Activated T-cell treated with anti-CD3 and anti-CD28 coated beads, Interleukin-2, amount 50 U/mL, for 24 hours (primary cell): ENCODE data around the gene ENPP6.
"Not testable (repeated sequence)": the region's sequence is repeated elsewhere in the genome, so short reads cannot be mapped to it uniquely, and the experiment has no call there.

ENCODE experiments used
- DNase-seq: peaks from one replicate; pipeline ENCODE4 v3.0.0-alpha.2; 2020
- H3K27ac Mint-ChIP-seq: 2 replicates; pipeline ENCODE4 v1.8.0; 2020; ENCODE audit warnings: mild to moderate bottlenecking, mixed read lengths
- H3K27me3 Mint-ChIP-seq: 2 replicates; pipeline ENCODE4 v1.8.0; 2020; ENCODE audit warnings: mixed read lengths
- H3K36me3 Mint-ChIP-seq: 2 replicates; pipeline ENCODE4 v1.8.0; 2020; ENCODE audit warnings: low read depth, mixed read lengths
- H3K4me1 Mint-ChIP-seq: 2 replicates; pipeline ENCODE4 v1.8.0; 2020; ENCODE audit warnings: low read depth, mixed read lengths
- H3K4me3 Mint-ChIP-seq: 2 replicates; pipeline ENCODE4 v1.8.0; 2020; ENCODE audit warnings: mild to moderate bottlenecking, moderate library complexity, mixed read lengths
- H3K9me3 Mint-ChIP-seq: 2 replicates; pipeline ENCODE4 v1.8.0; 2020; ENCODE audit warnings: mixed read lengths

Gene ENPP6

DNA sequence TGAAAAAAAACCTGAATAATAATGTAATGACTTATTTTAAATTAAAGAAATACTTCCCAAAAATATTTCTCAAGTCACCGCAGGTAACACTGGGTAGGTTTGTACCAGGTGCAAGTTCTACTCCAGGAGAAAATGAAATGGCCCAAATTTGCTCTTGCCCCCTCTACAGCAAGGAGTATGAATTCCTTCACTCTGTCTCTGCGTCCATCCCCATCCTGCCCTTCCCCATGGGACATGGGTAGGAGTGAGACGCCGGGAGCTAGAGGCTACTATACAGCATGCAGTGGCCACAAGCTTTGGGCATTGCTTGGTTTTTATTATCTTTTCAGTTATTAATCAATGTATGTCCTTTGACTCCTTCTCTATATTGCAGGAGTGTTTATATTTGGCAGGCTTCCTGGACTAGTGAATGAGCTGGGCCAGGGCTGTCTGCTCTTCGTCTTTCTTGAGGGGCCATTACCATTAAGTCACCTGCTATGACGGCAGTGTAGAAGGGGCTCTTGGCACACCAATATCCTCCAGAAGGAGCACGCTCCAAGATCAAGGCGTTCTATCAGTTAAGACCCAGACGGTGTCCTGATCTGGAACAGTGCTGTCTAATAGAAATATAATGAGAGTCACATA is 149.6 kb downstream of the ENPP6 start:
- no peak overlapping the region for H3K27ac Mint-ChIP-seq

DNA sequence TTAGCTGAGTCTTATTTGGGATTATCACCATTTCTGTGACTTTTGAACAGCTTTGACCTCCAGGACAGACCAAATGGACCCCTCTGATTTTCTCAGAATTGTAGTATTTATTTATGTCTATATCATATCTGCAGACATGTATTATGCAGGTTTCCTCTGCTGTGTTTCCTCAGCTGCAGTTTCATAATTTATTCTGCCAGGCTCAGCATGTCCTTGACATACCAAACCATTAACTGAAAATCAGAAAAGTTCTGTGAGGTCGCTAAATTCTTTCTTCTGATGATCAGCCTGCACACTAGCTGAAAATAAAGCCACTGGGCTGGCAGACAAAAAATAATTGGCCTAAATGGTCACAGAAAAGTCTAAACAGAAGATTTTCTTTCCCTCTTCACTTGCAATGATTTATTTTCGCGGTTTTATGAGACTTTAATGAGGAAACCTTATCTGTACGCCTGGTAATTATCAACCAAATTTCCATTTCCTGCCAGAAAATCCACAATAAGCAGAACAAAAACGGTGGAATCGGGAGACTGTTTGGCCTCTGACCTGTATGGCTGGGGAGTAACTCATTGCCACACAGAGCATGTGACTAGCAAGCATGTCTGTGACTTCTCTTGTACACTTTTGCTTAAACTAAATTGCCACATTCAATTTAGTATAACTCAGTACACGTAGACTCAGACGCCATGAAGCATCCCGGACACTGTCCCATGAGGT is 150.9 kb downstream of the ENPP6 start:
- Mint-ChIP-seq H3K4me1 (no peaks in the 10 kb centered on the region), H3K36me3 (no peaks in the 10 kb centered on the region), H3K27me3 (peaks cover 16% of the 10 kb centered on the region), H3K9me3 (peaks cover under 1% of the 10 kb centered on the region), H3K27ac (no peak overlapping the region), H3K4me3 (no peak overlapping the region)
- DNase-seq = no peak

More for the DNA sequence above, 149.6 kb downstream of the ENPP6 start:
- H3K36me3 Mint-ChIP-seq = no peaks in the 10 kb centered on the region
- DNase-seq = no peak
- no peak overlapping the region for H3K4me3 Mint-ChIP-seq
- no peaks in the 10 kb centered on the region for H3K4me1 Mint-ChIP-seq
- peaks cover 16% of the 10 kb centered on the region for H3K27me3 Mint-ChIP-seq
- H3K9me3 Mint-ChIP-seq = peaks cover 11% of the 10 kb centered on the region

DNA sequence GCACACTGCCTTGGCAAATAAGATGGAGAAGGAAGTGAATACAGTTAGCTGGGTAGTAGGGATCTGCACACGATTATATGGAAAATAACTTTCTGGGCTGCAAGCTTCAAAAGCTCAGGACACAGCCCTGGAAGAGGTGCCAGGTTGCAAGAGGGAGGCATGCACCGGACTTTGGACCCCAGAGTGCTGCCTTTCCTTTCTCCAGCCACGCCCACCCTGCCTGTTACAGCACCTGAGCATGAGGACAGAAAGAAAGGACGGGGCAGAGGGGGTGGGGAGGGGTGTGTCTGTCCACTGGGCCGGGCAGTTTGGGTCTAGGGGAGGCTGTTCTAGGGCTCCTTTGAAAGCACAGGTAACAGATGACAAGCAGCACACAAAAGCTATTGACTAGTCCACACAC is 152.8 kb downstream of the ENPP6 start:
- no peak overlapping the region for H3K27ac Mint-ChIP-seq
- no peak for DNase-seq
- no peak overlapping the region for H3K4me3 Mint-ChIP-seq
- no peaks in the 10 kb centered on the region for H3K4me1 Mint-ChIP-seq
- peaks cover 16% of the 10 kb centered on the region for H3K27me3 Mint-ChIP-seq
- H3K9me3 Mint-ChIP-seq = no peaks in the 10 kb centered on the region
- no peaks in the 10 kb centered on the region for H3K36me3 Mint-ChIP-seq

DNA sequence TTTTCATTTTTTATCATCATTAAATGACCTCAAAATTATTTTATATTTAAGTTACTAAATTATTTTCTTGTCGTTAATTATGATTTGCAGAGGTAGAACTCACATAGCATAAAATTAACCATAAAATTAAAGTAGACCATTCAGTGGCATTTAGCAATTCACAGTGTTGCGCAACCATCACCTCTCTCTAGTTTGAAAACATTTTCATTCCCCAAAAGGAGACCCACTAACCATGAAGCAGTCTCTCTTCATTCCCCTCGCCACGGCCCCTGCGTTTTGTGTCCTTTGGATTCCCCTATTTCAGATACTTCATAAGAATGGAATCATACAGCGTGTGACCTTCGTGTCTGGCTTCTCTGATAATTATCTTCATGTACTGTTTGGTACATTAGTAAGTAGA is 154.9 kb downstream of the ENPP6 start:
- no peak for DNase-seq
- H3K27me3 Mint-ChIP-seq = peaks cover 7% of the 10 kb centered on the region
- H3K4me1 Mint-ChIP-seq = no peaks in the 10 kb centered on the region
- no peak overlapping the region for H3K27ac Mint-ChIP-seq
- no peak overlapping the region for H3K4me3 Mint-ChIP-seq
- no peaks in the 10 kb centered on the region for H3K36me3 Mint-ChIP-seq
- H3K9me3 Mint-ChIP-seq = no peaks in the 10 kb centered on the region

DNA sequence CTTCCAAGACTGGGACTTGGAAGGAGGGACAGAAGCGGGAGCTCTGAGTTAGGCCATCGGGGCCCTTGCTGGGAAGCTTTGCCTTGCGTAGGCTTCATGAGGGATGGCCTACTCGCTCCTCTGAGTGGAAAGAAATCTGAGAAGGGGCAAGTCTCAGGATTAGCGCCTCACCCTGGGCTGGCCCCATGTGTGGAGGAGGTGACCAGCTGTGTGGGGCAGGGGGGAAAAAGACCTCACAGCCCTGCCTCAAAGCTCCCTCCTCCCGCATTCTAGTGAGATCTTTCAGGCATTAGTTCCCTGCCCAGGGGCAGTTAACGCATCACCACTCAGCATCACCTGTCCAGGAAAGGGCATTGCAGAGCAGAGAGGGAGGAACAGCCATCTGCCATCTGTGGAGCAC is 156.1 kb downstream of the ENPP6 start:
- Mint-ChIP-seq H3K4me3 (no peak overlapping the region), H3K4me1 (no peaks in the 10 kb centered on the region), H3K9me3 (no peaks in the 10 kb centered on the region), H3K36me3 (no peaks in the 10 kb centered on the region), H3K27me3 (no peaks in the 10 kb centered on the region), H3K27ac (no peak overlapping the region)
- no peak for DNase-seq

DNA sequence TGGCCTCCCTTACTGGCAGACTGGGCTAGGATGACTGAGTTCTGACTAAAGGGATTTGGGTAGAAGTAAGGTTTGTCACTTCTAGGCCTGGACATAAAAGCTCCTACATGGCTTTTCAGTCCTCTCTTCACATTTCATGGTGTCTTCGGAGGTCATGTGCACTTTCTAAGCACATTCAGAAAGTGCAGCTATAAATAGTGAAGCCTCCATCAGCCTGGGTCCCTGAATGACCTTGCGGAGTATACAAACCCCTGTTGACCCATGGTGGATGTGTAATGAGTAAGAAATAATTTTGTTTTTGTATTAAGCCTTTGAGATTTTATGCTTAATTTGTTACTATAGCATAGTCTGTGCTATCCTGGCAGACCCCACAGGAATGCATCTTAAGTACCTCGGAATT is 158.6 kb downstream of the ENPP6 start:
- Mint-ChIP-seq H3K27ac (no peak overlapping the region), H3K4me3 (no peak overlapping the region), H3K36me3 (no peaks in the 10 kb centered on the region), H3K4me1 (no peaks in the 10 kb centered on the region), H3K27me3 (peaks cover 4% of the 10 kb centered on the region), H3K9me3 (no peaks in the 10 kb centered on the region)
- DNase-seq = no peak

DNA sequence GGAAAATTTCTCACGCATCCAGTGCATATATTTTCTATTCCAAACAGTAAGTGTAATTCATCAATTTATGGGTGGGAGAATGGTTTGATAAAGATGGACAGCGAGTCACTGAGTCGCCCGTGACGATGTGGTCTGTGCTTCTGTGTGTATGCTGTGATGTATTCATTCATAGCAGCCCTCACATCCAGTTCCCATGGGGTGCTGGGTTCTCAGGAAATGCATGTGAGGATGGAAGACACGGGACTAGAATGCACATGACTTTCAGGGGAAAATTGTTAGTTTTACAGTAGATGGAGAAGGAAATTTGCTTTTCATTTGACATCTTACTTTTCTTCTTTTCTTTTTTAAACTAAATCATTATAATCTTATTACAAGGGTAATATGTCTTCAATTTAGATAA is 159.6 kb downstream of the ENPP6 start:
- Mint-ChIP-seq H3K27ac (no peak overlapping the region), H3K4me1 (no peaks in the 10 kb centered on the region), H3K27me3 (peaks cover 4% of the 10 kb centered on the region), H3K9me3 (no peaks in the 10 kb centered on the region), H3K4me3 (no peak overlapping the region), H3K36me3 (no peaks in the 10 kb centered on the region)
- DNase-seq = no peak

DNA sequence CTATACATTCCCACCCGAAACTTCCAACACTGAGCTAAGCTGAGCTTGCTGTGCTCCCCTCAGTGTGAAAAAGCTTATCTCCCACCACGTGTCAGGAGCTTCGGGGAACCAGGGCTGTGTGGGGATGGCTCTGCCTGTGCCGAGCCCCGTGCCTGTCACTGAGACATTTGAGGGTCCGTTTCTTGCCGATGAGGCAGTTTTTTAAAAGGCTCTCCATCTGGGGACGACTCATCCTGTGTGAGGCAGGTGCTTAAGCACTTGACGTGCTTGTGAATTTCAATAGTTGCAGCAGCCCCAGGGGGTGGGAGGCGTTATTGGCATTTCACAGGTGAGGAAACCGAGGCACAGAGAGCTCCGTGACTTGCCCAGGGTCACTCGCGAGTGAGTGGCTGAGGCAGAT is 160.8 kb downstream of the ENPP6 start:
- no peak overlapping the region for H3K4me3 Mint-ChIP-seq
- DNase-seq = no peak
- H3K27ac Mint-ChIP-seq = no peak overlapping the region
- H3K27me3 Mint-ChIP-seq = peaks cover 11% of the 10 kb centered on the region
- H3K9me3 Mint-ChIP-seq = no peaks in the 10 kb centered on the region
- no peaks in the 10 kb centered on the region for H3K4me1 Mint-ChIP-seq
- no peaks in the 10 kb centered on the region for H3K36me3 Mint-ChIP-seq

DNA sequence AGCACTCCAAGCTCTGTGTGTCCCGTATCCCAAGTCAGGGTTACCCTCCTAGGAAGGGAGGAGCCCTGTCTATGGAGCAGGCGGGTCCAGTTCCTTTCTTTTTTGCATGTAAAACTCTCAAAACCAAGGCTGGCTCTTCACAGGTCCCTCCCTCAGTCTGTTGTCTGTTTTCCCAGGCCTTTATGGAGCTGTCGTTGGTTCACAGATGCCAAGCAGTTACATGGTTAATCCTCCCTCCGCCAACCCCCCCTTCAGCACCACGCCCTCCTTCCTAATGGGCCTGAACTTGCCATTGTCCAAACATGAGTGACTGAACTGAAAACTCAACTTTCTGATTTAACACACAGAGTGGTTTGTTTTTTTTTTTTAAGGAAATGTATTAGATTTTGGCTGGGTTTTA is 164.2 kb downstream of the ENPP6 start:
- Mint-ChIP-seq H3K4me3 (no peak overlapping the region), H3K9me3 (no peaks in the 10 kb centered on the region), H3K36me3 (no peaks in the 10 kb centered on the region), H3K27ac (no peak overlapping the region), H3K27me3 (peaks cover 29% of the 10 kb centered on the region), H3K4me1 (no peaks in the 10 kb centered on the region)
- no peak for DNase-seq

DNA sequence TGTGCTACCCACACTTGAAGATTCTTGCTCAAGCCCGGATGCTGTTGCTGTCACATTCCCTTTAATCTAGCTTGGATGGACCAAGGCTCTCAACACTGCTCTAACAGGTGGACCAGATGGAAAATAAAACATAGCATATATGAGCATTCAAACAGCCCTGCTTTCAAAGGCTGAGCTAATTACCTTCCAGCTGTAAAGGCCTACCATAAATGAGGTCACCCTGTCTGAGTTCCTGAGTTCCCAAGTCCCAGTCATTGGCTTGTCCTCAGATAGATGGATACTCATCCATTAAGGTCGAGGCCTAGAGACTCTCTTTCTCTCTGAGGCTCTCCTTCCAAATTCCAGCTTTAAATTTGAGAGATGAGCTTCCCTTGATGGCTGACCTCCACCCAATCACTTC is 165.1 kb downstream of the ENPP6 start:
- Mint-ChIP-seq H3K27ac (no peak overlapping the region), H3K27me3 (peaks cover 29% of the 10 kb centered on the region), H3K4me1 (no peaks in the 10 kb centered on the region), H3K4me3 (no peak overlapping the region), H3K36me3 (no peaks in the 10 kb centered on the region), H3K9me3 (no peaks in the 10 kb centered on the region)
- DNase-seq = no peak

DNA sequence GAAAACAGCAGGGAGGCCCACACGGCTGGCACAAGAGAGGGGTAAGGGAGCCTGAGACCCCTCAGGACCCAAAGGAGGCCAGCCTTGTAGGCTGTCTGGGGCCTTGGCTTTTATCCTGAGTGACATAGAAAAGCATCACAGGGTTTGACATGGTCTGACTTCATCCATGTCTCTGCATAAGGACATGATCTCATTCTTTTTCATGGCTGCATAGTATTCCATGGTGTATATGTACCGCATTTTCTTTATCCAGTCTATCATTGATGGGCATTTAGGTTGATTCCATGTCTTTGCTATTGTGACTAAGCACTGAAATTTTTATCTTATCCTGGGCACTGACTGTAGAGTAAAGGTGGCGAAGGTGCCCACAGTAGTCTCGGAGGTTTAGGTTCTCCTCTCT is 166.4 kb downstream of the ENPP6 start:
- not testable (repeated sequence) for DNase-seq, H3K4me1 Mint-ChIP-seq, H3K9me3 Mint-ChIP-seq, H3K36me3 Mint-ChIP-seq, H3K27ac Mint-ChIP-seq, H3K4me3 Mint-ChIP-seq
- H3K27me3 Mint-ChIP-seq = peaks cover 37% of the 10 kb centered on the region

DNA sequence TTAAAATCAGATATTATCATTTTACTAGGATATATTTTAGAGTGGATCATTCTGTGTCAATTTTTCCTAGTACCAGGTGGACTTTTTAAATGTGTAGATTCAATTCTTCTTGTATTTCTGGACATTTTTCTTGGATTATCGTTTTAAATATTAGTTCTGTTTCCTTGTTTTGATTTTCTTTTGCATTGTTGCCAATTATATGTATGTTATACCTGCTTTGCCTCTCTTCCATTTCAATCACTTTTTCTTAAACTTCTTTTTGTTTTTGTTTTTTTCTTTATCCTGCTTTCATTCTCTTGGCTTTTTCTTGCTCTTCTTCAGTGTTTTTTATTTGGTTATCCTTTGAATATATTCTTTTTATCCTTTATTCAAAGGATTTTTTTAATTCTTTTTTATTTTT is 171.5 kb downstream of the ENPP6 start:
- Mint-ChIP-seq H3K9me3 (peaks cover 14% of the 10 kb centered on the region), H3K36me3 (no peaks in the 10 kb centered on the region), H3K27ac (no peak overlapping the region), H3K27me3 (peaks cover 35% of the 10 kb centered on the region), H3K4me1 (no peaks in the 10 kb centered on the region), H3K4me3 (no peak overlapping the region)
- no peak for DNase-seq

DNA sequence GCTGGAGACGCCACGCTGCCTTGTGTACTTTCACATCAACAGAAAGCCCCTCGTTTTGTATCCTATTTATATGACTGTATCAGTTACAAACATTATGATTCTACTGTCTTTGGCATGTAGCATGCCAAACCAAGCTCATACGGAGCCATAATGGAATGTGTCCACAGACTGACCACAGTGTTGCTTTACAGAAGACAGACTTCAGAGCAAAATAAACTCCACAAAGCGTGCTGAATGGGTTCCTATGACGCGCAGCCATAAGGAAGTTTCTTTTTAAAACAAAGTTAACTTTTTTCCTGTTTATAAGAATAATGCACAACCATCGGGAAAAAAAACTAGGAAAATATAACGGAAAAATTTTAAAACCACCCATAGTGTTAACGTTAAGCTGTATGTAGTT is 176.5 kb downstream of the ENPP6 start:
- H3K4me3 Mint-ChIP-seq = no peak overlapping the region
- DNase-seq = no peak
- peaks cover 49% of the 10 kb centered on the region for H3K27me3 Mint-ChIP-seq
- H3K27ac Mint-ChIP-seq = no peak overlapping the region
- peaks cover 6% of the 10 kb centered on the region for H3K9me3 Mint-ChIP-seq
- peaks cover 12% of the 10 kb centered on the region for H3K4me1 Mint-ChIP-seq
- H3K36me3 Mint-ChIP-seq = no peaks in the 10 kb centered on the region

DNA sequence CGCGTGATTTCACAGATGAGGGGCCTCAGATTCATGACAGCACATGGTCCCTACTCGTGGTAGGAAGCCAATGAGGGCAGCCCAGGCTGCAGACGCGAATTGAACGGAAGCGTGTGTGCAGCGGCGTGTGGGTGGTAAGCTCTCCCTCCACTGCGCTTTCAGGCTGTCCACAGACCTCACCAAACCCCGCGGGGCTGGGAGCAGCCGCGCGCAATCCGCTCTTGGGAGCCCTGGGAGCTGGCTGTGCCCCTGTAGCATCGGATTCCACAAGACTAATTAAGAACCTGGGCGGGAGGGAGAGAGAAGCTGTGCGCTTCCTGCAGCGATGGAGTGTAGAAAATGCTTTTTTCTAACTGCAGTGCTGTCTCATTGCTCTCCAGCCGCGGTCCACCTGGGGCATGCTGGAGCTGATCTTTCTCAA is 177.7 kb downstream of the ENPP6 start:
- Mint-ChIP-seq H3K36me3 (no peaks in the 10 kb centered on the region), H3K4me3 (peak overlapping the region; percentile 31), H3K9me3 (no peaks in the 10 kb centered on the region), H3K4me1 (peaks cover 12% of the 10 kb centered on the region), H3K27me3 (peaks cover 52% of the 10 kb centered on the region), H3K27ac (no peak overlapping the region)
- no peak for DNase-seq
